Measurements from ENCODE around the gene DTL.

DNA sequence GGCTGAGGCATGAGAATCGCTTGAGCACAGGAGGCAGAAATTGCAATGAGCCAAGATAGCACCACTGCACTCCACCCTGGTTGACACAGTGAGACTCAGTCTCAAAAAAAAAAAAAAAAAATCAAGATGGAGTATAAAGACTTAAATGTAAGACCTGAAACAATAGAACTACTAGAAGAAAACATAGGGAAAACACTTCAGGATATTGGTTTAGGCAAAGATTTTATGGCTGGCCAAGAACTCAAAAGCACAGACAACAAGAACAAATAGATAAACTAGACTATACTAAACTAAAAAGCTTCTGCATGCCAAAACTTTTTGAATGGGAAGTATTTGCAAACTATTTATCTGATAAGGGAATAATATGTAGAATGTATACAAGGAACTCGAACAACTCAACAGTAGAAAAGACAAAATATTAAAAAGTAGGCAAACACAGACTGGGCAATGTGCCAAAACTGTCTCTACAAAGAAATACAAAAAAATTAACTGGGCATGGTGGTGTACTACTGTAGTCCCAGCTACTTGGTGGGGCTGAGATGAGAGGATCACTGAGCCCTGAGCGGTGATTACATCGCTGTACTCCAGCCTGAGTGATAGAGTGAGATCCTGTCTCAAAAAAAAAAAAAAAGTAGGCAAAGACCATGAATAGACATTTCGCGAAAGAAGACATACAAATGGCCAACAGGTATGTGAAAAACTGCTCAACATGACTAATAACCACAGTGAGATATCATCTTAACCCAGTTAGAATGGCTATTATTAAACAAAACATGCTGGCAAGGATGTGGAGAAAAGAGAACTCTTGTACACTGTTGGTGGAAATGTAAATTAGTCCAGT, 25.3 kb downstream of the DTL start:
- TF ChIP-seq, protein P1, sequence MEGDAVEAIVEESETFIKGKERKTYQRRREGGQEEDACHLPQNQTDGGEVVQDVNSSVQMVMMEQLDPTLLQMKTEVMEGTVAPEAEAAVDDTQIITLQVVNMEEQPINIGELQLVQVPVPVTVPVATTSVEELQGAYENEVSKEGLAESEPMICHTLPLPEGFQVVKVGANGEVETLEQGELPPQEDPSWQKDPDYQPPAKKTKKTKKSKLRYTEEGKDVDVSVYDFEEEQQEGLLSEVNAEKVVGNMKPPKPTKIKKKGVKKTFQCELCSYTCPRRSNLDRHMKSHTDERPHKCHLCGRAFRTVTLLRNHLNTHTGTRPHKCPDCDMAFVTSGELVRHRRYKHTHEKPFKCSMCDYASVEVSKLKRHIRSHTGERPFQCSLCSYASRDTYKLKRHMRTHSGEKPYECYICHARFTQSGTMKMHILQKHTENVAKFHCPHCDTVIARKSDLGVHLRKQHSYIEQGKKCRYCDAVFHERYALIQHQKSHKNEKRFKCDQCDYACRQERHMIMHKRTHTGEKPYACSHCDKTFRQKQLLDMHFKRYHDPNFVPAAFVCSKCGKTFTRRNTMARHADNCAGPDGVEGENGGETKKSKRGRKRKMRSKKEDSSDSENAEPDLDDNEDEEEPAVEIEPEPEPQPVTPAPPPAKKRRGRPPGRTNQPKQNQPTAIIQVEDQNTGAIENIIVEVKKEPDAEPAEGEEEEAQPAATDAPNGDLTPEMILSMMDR (conservative IDR thresholded peaks at IDR 0.05), result no peak
- no peak for TF ChIP-seq ZFX (IDR thresholded peaks at IDR 0.05)
